ENCODE measurements around the gene SLC8A1.

SLC8A1 gene

DNA sequence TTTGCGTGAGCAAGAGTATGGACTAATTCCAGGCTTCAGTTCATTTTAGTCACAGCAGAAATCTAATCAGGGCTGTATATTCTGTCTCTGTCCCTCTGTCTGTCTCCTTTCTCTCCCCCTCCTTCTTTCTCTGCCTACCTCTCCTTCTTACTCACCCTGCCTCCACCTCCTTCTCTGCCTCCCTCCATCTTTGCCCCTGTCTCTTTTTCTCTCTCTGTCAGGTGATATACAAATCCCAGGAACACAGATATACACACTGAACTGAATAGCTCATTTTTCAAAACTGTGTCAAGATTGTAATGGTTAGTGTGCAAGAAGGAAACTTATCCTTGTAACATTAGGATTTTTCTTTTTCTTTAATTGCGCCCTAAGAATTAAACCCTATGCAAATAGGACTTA is 32.5 kb downstream of the SLC8A1 start:
- DNase-seq, result no peak

DNA sequence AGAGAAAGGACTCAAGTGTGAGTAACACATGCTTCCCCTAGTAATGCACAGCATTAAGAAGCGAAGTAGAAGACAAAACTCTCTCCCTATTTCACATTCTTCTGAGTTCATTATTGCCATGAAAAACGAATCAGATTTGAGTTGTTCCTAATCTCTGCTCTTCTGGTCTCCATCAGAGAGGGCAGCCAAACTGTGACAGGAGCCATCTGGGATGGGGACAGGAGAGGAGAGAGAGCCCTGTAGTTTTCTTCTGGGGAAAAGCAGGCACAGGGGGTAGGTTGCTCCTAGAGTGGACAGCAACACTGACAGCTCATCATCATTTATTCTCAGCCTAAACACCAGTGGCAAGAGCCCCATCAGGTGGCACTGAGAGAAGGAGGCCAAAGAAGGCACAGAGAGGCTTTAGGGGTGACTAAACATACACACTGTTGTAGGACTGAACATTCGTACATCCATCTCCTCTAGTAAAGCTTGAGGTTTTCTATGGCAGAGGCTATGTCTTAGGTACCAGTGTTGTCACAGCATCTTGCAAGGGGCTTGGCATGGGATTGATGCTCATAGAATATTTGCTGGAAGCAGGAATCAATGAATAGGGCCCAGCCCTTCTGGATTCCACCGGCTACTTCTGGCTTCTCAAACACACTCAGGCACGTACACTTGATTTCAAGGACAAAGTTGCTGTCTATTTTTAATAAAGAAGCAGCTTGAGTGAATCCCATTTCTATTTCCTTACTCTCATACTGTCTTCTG is 33.1 kb downstream of the SLC8A1 start:
- DNase-seq, result no peak

DNA sequence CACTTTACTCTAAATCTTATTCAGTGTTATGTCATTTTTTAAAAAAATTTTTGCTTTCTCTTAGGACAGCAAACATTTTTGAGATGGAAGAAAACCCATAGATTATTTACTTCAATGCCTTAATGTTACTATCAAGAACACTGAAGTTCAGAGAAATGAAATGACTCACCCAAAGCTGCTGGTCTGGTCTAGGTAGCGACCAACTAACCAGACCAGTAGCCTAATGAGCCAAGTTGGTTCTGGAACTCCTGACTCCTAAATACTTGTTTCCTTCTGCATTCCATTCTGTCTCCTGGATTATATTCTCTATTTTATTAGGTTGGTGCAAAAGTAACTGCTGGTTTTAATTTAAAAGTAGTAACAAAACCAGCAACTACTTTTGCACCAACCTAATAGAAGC is 35.4 kb downstream of the SLC8A1 start:
- no peak for DNase-seq

GRCh38 chr2:40415391-40415790 is 36.5 kb downstream of the SLC8A1 start:
- no peak for DNase-seq

- no peak for DNase-seq
These were observed 39.4 kb downstream of the SLC8A1 start for GRCh38 chr2:40412456-40412855.

DNA sequence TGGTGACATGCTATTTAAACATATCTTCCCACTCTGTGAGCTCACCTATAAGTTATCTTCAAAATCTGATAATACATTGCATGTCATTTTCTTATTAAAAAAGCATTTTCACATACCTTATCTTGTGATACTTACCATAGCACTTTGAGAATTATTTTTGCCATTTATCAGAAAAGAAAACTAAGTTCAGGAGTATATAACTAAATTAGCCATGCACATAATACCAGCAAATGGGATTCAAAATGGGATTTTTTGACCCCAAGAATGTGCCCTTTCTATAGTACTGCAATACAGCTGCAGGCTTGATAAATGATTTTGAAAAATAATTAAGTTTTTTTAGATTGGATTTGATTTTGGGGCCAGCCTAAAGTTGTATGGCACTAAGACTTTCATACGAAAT is 41.2 kb downstream of the SLC8A1 start:
- DNase-seq, result no peak

DNA sequence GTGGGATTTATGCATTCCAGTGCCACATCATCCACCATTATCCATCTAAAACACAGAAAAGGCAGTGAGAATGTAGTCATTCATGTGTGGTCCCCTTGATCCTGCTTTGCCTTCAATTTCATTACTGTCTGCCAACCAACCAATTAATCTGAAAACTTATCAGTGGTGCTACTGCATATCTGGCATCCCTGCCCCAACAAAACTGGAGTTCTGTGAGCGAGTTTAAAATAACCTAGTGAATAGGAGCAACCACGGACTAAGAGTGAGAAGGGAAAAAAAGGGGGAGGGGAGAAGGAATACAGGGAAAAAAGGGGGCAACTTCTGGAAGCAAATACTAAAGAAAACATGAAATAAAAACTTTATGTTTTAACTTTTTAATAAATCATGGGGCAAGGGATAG is 42.2 kb downstream of the SLC8A1 start:
- no peak for DNase-seq

- DNase-seq, result no peak
These were observed 45.2 kb downstream of the SLC8A1 start for GRCh38 chr2:40406485-40407289.

DNA sequence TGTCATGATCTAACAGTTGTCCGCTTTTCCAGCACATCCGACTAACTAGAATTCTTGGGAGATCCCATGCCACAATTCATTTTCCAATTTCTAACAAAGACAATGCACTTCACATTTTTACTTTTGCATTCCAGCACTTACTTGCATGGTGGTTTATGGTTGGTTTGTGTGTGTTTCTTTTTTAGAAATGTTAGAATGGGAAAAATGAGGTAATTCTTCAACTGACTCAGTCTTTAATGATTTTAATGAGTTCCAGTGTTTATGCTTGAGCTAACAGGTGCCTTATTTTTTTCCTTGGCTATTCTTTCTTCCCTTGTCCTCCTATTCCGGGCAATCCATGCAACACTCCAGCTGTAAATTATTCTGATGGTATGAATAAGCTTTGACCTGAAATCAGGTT is 46.4 kb downstream of the SLC8A1 start:
- no peak for DNase-seq

DNA sequence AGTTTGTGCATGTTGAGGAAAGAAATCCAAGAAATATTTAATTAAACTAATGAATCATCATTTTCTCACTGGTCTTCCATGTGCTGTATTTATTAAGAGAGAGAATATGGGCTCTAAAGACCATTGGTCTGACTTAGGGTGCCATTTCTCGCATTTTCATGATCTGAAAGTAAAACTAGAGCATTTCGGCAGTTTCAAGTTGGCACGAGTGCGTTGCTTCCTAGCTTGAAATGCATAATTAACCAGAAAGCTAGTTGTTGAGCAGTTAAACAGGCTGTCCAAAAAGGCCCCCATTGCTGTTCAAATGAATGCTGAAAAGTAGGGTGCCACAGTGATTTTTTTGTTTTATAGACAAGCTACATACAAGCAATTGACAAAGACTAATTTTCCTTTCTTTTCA is 47.4 kb downstream of the SLC8A1 start:
- no peak for DNase-seq

GRCh38 chr2:40403233-40403836 is 48.6 kb downstream of the SLC8A1 start:
- DNase-seq, result no peak

GRCh38 chr2:40401896-40402295 is 50.0 kb downstream of the SLC8A1 start:
- DNase-seq, result no peak

DNA sequence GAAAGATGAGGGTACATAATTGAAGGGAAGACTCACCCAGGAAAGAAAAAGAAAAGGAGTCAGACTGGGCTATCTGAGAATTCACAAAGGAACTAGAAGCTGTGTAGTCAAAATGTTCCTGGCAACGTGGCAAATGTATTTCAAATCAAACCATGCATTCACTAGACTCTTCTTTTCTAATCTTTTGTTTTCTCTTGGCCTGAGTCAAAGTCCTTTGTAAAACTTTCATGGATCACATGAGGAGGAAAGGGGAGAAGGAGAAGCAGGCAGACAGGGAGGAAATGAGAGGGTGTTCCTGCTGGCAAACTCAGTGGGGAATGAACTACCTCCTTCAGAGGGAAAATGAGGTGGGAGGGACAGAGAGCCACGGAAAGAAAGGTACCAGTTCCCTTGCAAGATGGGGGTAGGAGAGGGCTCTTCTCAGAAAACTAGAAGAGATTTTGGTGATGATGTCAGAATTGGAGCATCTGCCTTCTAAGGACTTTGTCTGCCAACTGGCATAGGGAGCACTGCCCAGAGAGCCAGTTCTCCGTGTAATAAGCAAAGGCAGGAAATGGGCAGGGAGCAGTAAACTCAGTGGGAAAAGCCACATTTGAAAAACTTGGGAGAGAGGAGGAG is 51.4 kb downstream of the SLC8A1 start:
- DNase-seq, result no peak

DNA sequence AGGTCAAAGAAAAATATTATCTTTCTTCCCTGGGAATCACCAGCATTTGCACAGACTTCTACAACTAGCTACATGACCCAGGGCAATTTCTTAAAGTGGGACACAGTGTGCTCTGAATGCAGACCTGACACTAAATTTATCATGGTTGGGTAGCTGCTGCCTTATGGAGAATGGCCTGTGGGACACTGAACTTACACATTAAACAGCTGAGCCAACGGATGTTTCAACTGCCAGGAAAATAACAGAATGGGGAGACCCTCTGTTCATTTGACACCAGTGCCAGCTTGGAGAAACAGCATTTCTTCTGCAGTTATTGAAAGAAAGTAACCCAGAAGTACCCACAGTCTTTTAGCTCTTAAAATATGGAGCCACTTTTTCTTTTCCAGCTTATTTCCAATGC is 54.1 kb downstream of the SLC8A1 start:
- DNase-seq, result no peak

DNA sequence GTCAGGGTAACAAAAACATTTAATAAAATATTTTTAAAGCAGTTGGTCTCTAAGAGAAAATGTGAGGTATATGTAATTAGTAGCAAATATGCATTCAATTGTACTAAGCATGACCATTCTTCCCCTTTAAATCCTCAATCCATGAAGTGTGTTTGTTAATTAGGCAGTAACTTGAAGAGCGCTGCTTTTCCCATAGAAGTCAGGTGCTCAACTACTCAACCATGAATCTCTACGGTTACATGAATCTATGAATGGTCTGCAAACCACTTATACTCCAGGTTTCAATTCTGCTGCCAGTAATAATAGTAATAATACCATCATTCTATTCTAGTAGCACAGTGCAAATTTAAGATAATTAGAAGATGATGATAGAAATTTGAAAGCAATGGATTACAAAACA is 55.8 kb downstream of the SLC8A1 start:
- DNase-seq, result no peak

DNA sequence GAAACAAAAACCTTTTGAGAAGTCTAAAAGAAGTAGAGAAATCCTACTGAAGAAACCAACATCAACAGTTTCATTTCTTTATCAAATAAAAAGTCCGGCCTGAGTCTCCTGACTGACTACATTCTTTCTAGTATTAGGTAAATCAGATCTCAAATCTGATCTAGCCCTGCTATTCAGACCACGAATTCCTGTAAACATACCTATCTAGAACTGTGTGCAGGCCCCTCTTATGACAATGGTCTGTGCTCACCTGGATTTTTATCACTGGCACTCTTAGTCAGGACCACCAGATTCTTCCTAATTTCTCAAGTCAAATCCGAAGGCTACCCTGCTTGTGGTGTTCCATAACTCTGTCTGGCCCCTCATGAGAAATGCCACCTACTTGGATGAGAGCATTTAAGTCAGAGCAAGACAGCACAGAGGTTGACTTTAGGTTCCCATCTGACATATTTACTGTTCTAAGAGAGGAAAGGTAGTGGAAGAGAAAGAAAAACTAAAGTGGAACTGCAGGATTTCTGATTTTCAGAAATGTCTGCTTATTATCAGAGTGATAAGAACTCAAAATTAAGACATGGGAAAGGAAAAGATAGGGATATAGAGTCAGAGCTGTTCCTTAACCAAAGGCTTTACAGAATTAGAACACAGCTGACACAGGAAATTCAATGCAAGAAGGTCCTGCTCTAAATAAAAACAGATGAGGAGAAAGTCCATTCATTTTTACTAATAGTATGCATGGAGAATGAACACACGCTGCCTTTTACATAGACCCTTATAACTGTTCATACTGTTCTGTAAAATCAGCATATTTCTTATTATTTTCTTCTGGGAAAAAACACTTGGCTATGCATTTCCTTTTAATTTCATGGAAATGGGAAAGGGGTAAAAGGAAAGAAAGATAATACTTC is 56.5 kb downstream of the SLC8A1 start:
- no peak for DNase-seq

DNA sequence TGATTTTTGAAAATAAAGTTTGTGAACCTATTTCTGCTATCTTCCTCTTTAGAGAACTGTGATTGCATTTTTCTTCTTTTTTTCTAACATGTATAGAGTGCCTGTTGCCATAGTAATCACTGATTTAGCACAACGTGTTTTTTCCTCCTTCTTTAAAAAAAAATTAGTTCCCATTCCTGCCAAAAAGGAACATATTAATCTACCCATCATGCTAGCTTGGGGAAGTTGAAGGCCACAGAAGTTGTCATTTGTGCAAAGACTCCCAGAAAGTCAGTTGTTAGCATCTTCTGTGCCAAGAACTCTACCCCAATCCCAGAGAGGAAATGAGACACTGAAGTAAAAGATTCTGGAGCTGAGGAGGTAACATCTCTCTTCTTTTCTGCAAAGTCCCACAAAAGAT is 57.3 kb downstream of the SLC8A1 start:
- no peak for DNase-seq

DNA sequence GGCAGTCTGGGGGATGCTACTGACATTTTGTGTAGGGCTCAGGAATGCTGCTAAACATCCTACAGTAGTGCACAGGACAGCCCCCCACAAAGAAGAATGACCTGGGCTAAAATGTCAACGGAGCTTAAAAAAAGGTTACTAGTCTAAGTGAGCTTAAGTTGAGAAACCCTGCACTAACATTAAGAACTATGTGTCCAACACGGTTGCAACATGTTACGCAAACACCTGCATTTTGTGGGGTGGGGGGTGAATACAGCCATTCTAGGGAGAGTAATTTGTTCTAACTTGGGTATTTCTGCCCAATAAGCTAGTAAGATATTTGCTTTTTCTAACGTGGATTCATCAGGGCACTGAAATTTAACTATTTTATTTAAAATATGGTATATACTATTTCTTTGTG is 57.9 kb downstream of the SLC8A1 start:
- DNase-seq, result no peak

DNA sequence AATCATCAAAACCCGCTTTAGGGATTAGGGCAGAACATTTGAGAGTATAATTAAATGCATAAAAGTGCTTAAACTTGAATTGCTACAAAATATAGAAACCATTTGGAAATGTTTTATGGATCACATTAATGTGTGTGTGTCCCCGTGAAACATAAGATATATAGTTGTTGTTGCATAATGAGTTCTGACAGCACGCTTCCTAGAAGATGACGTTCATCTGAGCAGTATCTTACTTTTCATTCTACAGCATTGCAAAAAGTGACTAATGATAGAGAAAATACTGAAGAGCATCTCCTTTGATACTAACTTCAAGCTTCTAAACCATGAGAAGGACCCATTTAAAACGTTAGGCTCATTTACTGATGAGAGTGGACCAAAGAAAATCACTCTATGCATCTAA is 63.7 kb downstream of the SLC8A1 start:
- DNase-seq, result no peak

- no peak for DNase-seq
These were observed 65.7 kb downstream of the SLC8A1 start for GRCh38 chr2:40386177-40386576.

- no peak for DNase-seq
These were observed 67.2 kb downstream of the SLC8A1 start for GRCh38 chr2:40384714-40385113.

- DNase-seq, result no peak
These were observed 67.7 kb downstream of the SLC8A1 start for GRCh38 chr2:40384233-40384632.

DNA sequence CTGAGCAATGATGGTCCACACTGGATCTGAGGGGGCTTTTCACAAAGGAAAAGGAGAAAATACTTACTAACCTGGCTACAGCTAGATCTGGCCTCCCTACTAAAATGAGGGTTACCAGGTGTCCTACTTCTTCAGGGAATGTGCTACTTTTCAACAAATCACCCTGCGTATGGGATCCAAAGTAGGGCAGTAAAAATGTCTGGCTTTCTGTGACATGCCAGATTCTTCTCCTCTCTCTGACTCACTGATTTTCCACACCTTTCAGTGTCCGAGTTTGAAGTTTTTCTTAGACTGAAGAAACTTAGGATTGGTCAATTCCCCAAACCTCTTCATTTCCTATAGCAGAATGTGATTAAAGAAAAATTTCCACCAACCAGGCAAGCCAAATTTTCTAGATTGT is 71.2 kb downstream of the SLC8A1 start:
- DNase-seq, result no peak
